ENCODE data around the gene HNRNPUL1.

Gene HNRNPUL1

GRCh38 chr19:41324231-41324702 lies 60.1 kb downstream of the HNRNPUL1 start:
- H3K4me3 ChIP-seq (ENCODE audit: low read depth, low read length) = no peak overlapping the region
- in situ Hi-C loops (cut with HindIII; ENCODE audit: low sequenced_read_pairs) = no loop called here
- no peak for DNase-seq (ENCODE audit: low read depth)
- TF ChIP-seq CTCF (IDR thresholded peaks at IDR 0.05; ENCODE audit: low read depth, low read length, missing control alignments) = no peak

DNA sequence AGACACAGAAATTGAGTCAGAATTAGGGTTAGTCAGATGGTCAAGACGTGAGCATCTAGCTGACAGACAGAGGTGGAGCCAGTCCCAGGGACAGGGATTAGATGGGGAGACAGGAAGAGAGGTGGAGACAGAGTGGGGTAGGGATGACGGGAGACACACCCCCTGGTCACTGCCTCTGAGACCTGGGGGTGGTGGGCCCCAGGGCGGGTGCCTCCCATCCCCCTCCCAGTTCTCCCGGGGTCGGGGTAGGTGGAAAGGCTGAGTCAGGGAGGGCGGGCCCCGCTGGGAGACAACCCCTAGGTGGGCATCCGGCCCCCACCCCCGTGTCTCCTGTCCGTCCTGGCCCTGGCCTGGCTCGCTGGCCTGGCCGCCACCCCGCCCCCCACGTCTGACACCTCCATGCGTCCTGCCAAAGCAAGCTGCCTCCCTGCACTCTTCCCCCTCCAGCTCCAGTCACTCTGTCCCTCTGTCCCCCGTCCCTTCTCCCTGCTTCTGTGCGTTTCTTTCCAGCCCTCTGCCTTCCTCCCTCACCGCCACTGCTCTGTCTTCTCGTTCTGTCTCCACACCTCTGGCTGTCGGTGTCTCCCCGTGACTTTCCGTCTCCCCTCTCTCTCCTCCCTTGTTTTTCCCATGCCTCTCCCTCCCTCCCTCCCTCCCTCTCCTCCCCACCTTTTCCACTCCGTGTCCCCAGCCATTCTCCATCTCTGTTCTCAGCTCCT lies 60.9 kb downstream of the HNRNPUL1 start:
- no peak for DNase-seq (ENCODE audit: low read depth)
- H3K4me3 ChIP-seq (ENCODE audit: low read depth, low read length) = no peak overlapping the region
- no peak for TF ChIP-seq CTCF (IDR thresholded peaks at IDR 0.05; ENCODE audit: low read depth, low read length, missing control alignments)
- in situ Hi-C loops (cut with HindIII; ENCODE audit: low sequenced_read_pairs) = no loop called here

- in situ Hi-C loops (cut with HindIII; ENCODE audit: low sequenced_read_pairs) = no loop called here
- no peak overlapping the region for H3K4me3 ChIP-seq (ENCODE audit: low read depth, low read length)
- no peak for TF ChIP-seq CTCF (IDR thresholded peaks at IDR 0.05; ENCODE audit: low read depth, low read length, missing control alignments)
- no peak for DNase-seq (ENCODE audit: low read depth)
Measured at GRCh38 chr19:41325640-41325946, 61.4 kb downstream of the HNRNPUL1 start.

DNA sequence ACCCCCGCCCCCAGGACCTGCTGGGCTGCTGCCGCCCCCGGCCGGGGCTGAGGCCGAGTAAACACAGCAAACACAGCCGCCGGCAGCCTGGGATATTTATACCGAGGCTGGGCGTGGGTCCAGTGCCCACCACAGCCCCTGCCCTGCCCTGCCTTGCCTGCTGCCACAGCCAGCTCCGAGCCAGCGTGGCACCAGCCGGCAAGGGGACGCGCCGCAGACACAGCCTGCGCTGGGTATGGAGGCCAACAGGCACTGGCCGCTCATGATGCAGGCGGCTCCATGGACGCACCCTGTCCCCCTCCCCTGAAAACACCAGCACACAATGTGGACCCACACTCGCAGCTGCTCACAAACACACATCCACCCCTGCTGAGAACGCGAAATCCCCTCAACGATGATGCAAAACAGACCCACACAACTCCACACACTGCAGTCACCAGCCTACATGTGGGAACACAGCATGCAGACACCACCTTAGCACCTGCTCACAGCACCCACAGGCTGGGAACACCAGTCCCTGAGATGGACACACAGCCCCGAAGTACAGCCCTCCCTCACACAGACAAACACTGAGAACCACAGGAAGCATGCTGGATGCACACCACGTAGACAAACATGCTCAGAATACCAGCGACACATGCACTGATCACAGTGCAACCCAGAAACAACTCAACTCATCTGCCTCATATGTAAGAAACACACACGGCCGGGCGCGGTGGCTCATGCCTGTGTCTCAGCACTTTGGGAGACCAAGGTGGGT lies 62.0 kb downstream of the HNRNPUL1 start:
- no peak for TF ChIP-seq CTCF (IDR thresholded peaks at IDR 0.05; ENCODE audit: low read depth, low read length, missing control alignments)
- H3K4me3 ChIP-seq (ENCODE audit: low read depth, low read length) = no peak overlapping the region
- no peak for DNase-seq (ENCODE audit: low read depth)
- in situ Hi-C loops (cut with HindIII; ENCODE audit: low sequenced_read_pairs) = no loop called here

DNA sequence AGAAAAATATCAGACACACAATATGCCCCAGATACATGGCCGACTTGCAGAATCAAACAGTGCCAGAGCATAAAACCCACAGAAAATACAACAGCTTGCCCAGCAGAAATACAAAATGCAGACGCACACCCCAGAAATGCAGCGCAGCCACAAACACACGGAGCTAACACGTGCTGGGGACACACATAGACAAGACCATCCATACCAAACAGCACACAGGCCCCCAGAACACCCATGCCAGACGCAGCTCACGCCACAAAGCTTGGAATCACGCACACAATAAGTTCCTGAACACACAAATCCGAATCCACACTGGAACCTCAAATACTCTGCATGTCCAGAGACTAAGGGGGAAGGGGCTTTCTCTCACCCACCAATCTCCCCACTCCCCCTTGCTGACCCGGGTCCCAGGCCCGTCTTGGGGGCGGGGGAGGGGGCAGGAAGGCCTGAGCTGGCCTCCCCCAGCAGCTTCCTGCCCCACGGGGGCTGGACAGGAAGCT lies 63.0 kb downstream of the HNRNPUL1 start:
- H3K4me3 ChIP-seq (ENCODE audit: low read depth, low read length) = no peak overlapping the region
- no peak for DNase-seq (ENCODE audit: low read depth)
- in situ Hi-C loops (cut with HindIII; ENCODE audit: low sequenced_read_pairs) = no loop called here
- no peak for TF ChIP-seq CTCF (IDR thresholded peaks at IDR 0.05; ENCODE audit: low read depth, low read length, missing control alignments)

- in situ Hi-C loops (cut with HindIII; ENCODE audit: low sequenced_read_pairs) = no loop called here
- H3K4me3 ChIP-seq (ENCODE audit: low read depth, low read length) = no peak overlapping the region
- DNase-seq (ENCODE audit: low read depth) = no peak
- TF ChIP-seq CTCF (IDR thresholded peaks at IDR 0.05; ENCODE audit: low read depth, low read length, missing control alignments) = no peak
Measured at GRCh38 chr19:41327576-41328156, 63.5 kb downstream of the HNRNPUL1 start.

Data from astrocyte of the cerebellum (primary cell).